ENCODE results near the gene INTS15.

INTS15 gene

DNA sequence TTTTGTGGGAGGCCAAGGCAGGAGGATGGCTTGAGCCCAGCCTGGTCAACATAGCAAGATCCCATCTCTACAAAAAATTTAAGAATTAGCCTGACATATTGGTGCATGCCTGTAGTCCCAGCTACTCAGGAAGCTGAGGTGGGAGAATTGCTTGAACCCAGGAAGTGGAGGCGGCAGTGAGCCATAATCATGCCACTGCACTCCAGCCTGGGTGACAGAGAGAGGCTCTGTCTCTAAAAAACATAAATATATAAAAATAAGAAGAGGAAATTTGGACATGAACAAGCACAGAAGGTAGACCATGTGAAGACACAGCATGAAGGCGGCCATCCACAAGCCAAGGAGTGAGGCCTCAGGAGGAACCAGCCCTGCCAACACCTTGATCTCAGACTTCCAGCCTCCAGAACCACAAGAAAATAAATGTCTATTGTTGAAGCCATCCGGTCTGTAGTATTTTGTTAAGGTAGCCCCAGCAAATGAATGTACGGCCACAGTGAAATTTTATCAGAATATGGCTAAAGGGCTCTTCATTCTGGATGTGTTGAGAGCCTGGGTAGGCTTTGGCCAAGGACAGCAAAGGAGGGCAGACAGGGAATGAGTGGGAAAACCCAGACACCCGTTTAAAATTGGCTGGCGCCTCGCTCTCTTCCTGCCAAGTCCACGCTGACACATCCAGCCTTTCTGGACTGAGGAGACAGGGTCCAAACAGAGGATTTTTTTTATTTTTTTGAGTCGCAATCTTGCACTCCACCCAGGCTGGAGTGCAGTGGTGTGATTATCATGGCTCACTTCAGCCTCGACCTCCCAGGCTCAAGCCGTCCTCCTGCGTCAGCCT is 25.7 kb upstream of the INTS15 start:
- H3K36me3 ChIP-seq (ENCODE audit: insufficient read depth, low read length) = no peaks in the 10 kb centered on the region
- TF ChIP-seq, protein P1, sequence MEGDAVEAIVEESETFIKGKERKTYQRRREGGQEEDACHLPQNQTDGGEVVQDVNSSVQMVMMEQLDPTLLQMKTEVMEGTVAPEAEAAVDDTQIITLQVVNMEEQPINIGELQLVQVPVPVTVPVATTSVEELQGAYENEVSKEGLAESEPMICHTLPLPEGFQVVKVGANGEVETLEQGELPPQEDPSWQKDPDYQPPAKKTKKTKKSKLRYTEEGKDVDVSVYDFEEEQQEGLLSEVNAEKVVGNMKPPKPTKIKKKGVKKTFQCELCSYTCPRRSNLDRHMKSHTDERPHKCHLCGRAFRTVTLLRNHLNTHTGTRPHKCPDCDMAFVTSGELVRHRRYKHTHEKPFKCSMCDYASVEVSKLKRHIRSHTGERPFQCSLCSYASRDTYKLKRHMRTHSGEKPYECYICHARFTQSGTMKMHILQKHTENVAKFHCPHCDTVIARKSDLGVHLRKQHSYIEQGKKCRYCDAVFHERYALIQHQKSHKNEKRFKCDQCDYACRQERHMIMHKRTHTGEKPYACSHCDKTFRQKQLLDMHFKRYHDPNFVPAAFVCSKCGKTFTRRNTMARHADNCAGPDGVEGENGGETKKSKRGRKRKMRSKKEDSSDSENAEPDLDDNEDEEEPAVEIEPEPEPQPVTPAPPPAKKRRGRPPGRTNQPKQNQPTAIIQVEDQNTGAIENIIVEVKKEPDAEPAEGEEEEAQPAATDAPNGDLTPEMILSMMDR (IDR thresholded peaks at IDR 0.05; ENCODE audit: borderline replicate concordance, extremely low read depth, low read length, poor library complexity, severe bottlenecking) = no peak
- TF ChIP-seq EZH2 (IDR thresholded peaks at IDR 0.05; ENCODE audit: borderline replicate concordance, low read depth, low read length, severe bottlenecking) = no peak
- H3K9ac ChIP-seq (ENCODE audit: low read depth, low read length) = no peak overlapping the region
- no peaks in the 10 kb centered on the region for H3K79me2 ChIP-seq (ENCODE audit: insufficient read depth, low read length)
- H3K4me2 ChIP-seq (ENCODE audit: insufficient read depth, low read length) = no peak overlapping the region
- ATAC-seq (ENCODE audit: insufficient read depth, low read depth) (no peak), DNase-seq (no peak)
- no peaks in the 10 kb centered on the region for H3K4me1 ChIP-seq (ENCODE audit: insufficient read depth, low read length)
- H3K27me3 ChIP-seq (ENCODE audit: insufficient read depth, low read length, poor library complexity) = no peaks in the 10 kb centered on the region
- no peaks in the 10 kb centered on the region for H4K20me1 ChIP-seq (ENCODE audit: insufficient read depth, low read length)
- H2AFZ ChIP-seq (ENCODE audit: low read depth, low read length) = no peak overlapping the region
- no peaks in the 10 kb centered on the region for H3K9me3 ChIP-seq (ENCODE audit: insufficient read depth, low read length, severe bottlenecking)
- H3K4me3 ChIP-seq (ENCODE audit: low read depth in 1 of 2, low read length in 2 of 2) = no peak overlapping the region
- H3K27ac ChIP-seq (ENCODE audit: low read length) = no peak overlapping the region

DNA sequence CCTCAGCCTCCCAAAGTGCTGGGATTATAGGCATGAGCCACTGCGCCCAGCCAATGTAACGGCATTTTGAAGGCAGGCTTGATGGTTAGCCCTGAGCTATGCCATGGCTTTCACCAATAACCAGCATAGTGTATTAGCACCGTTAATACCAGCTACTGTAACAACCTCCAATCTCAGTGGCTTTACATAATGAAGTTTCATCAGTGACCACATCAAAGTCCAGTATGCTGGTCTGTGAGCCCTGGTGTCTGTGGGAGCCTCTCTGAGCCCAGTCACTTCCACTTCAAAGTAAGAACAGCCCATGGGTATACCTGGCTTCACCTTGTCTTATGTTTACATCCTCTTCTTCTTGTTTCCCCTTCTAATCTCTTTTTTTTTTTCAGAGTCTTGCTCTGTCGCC is 24.2 kb upstream of the INTS15 start:
- no peaks in the 10 kb centered on the region for H3K4me1 ChIP-seq (ENCODE audit: insufficient read depth, low read length)
- TF ChIP-seq, protein P1 (IDR thresholded peaks at IDR 0.05; ENCODE audit: borderline replicate concordance, extremely low read depth, low read length, poor library complexity, severe bottlenecking) = no peak
- TF ChIP-seq EZH2 (IDR thresholded peaks at IDR 0.05; ENCODE audit: borderline replicate concordance, low read depth, low read length, severe bottlenecking) = no peak
- DNase-seq (no peak), ATAC-seq (ENCODE audit: insufficient read depth, low read depth) (no peak; the same call in 2 of the 3 replicates)
- no peaks in the 10 kb centered on the region for H3K27me3 ChIP-seq (ENCODE audit: insufficient read depth, low read length, poor library complexity)
- H2AFZ ChIP-seq (ENCODE audit: low read depth, low read length) = no peak overlapping the region
- no peaks in the 10 kb centered on the region for H3K9me3 ChIP-seq (ENCODE audit: insufficient read depth, low read length, severe bottlenecking)
- H3K4me3 ChIP-seq (ENCODE audit: low read depth in 1 of 2, low read length in 2 of 2) = no peak overlapping the region
- no peaks in the 10 kb centered on the region for H4K20me1 ChIP-seq (ENCODE audit: insufficient read depth, low read length)
- no peak overlapping the region for H3K4me2 ChIP-seq (ENCODE audit: insufficient read depth, low read length)
- H3K79me2 ChIP-seq (ENCODE audit: insufficient read depth, low read length) = no peaks in the 10 kb centered on the region
- no peak overlapping the region for H3K27ac ChIP-seq (ENCODE audit: low read length)
- H3K36me3 ChIP-seq (ENCODE audit: insufficient read depth, low read length) = no peaks in the 10 kb centered on the region
- no peak overlapping the region for H3K9ac ChIP-seq (ENCODE audit: low read depth, low read length)

DNA sequence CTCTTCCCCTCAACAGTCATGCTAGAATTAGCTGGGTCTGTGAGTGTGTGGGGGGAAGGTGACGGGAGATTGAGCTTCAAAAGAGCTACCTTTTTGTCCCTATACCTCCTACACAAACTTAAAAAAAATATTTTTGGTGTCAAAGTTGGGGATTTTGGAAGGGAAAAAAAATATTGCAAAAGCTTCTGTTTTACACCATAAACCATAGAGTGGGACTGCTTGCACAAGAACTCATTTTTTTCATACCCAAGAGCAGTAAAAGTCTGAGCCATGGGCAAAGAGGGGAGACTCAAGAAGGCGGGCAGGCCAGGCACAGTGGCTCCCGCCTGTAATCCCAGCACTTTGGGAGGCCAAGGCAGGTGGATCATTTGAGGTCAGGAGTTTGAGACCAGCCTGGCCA is 21.9 kb upstream of the INTS15 start:
- no peak overlapping the region for H3K4me3 ChIP-seq (ENCODE audit: low read depth in 1 of 2, low read length in 2 of 2)
- H3K27ac ChIP-seq (ENCODE audit: low read length) = no peak overlapping the region
- ATAC-seq (ENCODE audit: insufficient read depth, low read depth) (no peak), DNase-seq (no peak)
- no peak overlapping the region for H3K4me2 ChIP-seq (ENCODE audit: insufficient read depth, low read length)
- no peaks in the 10 kb centered on the region for H3K9me3 ChIP-seq (ENCODE audit: insufficient read depth, low read length, severe bottlenecking)
- H3K4me1 ChIP-seq (ENCODE audit: insufficient read depth, low read length) = no peaks in the 10 kb centered on the region
- H3K9ac ChIP-seq (ENCODE audit: low read depth, low read length) = no peak overlapping the region
- H3K36me3 ChIP-seq (ENCODE audit: insufficient read depth, low read length) = no peaks in the 10 kb centered on the region
- H3K27me3 ChIP-seq (ENCODE audit: insufficient read depth, low read length, poor library complexity) = no peaks in the 10 kb centered on the region
- H3K79me2 ChIP-seq (ENCODE audit: insufficient read depth, low read length) = no peaks in the 10 kb centered on the region
- H4K20me1 ChIP-seq (ENCODE audit: insufficient read depth, low read length) = no peaks in the 10 kb centered on the region
- H2AFZ ChIP-seq (ENCODE audit: low read depth, low read length) = no peak overlapping the region
- TF ChIP-seq, protein P1 (IDR thresholded peaks at IDR 0.05; ENCODE audit: borderline replicate concordance, extremely low read depth, low read length, poor library complexity, severe bottlenecking) = no peak
- no peak for TF ChIP-seq EZH2 (IDR thresholded peaks at IDR 0.05; ENCODE audit: borderline replicate concordance, low read depth, low read length, severe bottlenecking)

All from DND-41 (cell line).